Kidney (tissue), 14 donors: Measurements from ENCODE around the gene HDGF. TPM values are rescaled to one million over a fixed set of nuclear protein-coding genes. Genes with fewer than 3 reads are reported as not detected.

ENCODE experiments used
- DNase-seq, 5 donors: peaks; one replicate each; pipeline ENCODE4 v3.0.0-alpha.2; 2013 to 2020
- FAIRE-seq: peaks from 2 replicates; lab custom pipeline; 2012; peaks lifted over from hg19 to GRCh38; lab: Jason Lieb, UNC
- H3K27ac ChIP-seq, 2 donors: one replicate each; pipeline ENCODE4 v1.7.0; 2013; ENCODE audit warnings: low read depth in 2 of 2, low read length in 2 of 2, inconsistent platforms in 1 of 2
- H3K27me3 ChIP-seq: one replicate; pipeline ENCODE4 v1.7.1; 2013; ENCODE audit warnings: low read length, inconsistent platforms; ENCODE audit not compliant: control insufficient read depth, insufficient read depth
- H3K36me3 ChIP-seq, 3 donors: one replicate each; pipeline versions ENCODE4 v1.7.0 to v1.7.1; 2013; ENCODE audit warnings: low read length in 3 of 3, control low read depth in 1 of 3, inconsistent platforms in 1 of 3; ENCODE audit not compliant: insufficient read depth in 3 of 3, control insufficient read depth in 2 of 3
- H3K4me1 ChIP-seq, 3 donors: one replicate each; pipeline versions ENCODE4 v1.7.0 to v1.7.1; 2013; ENCODE audit warnings: low read length in 3 of 3, inconsistent platforms in 1 of 3, low read depth in 1 of 3; ENCODE audit not compliant: control insufficient read depth in 2 of 3, insufficient read depth in 2 of 3
- H3K4me3 ChIP-seq, 3 donors: one replicate each; pipeline versions ENCODE4 v1.7.0 to v1.8.1; 2013; ENCODE audit warnings: low read length in 3 of 3, control low read depth in 1 of 3, inconsistent platforms in 1 of 3
- H3K9ac ChIP-seq, 3 donors: one replicate each; pipeline versions ENCODE4 v1.7.0 to v1.7.1; 2013; ENCODE audit warnings: low read length in 3 of 3, control low read depth in 1 of 3, inconsistent platforms in 1 of 3
- H3K9me3 ChIP-seq, 3 donors: one replicate each; pipeline versions ENCODE4 v1.7.0 to v1.7.1; 2013; ENCODE audit warnings: low read length in 3 of 3, control low read depth in 1 of 3, inconsistent platforms in 1 of 3; ENCODE audit not compliant: control insufficient read depth in 2 of 3, insufficient read depth in 1 of 3
- CTCF ChIP-seq: IDR thresholded peaks from 3 replicates; pipeline ENCODE4 v1.5.1; 2012; ENCODE audit warnings: mild to moderate bottlenecking, moderate library complexity, borderline replicate concordance; ENCODE audit not compliant: insufficient read depth; ENCODE audit errors: extremely low read depth
- intact Hi-C: fragments of 100-400 bp; cut with DNase I; formaldehyde crosslinking; loops from one replicate; pipeline ENCODE4 v1.11.1; 2022
- polyA plus RNA-seq: library from polyadenylated mRNA; stranded (reverse); fragments of 350-450 nt; fragmentation: Illumina TruSeq; extraction: RNeasy Lipid Tissue Mini Kit (QIAGEN cat#74804); gene quantifications from one replicate; pipeline ENCODE4 v1.2.3, GENCODE V29; 2014; ENCODE audit warnings: low read depth, low replicate concordance; ENCODE audit not compliant: insufficient read depth
- total RNA-seq: library from RNA; stranded (reverse); fragmentation: NEBNext Ultra II Directional; extraction: Animal tissue kit (Norgen Biotek cat#: 25700); gene quantifications from one replicate; pipeline ENCODE4 v1.2.1, GENCODE V29; 2021
- donor health status: control.
- donor health status: control.
- donor health status: control.
- donor health status: control.
- donor health status: control.
- donor health status: DM: yes; HTN: yes; CAD: no.
- donor health status: Normal renal cell carcinoma (clear cell type).

Gene HDGF
- total and polyA plus RNA-seq, 2 donors from 2014 or later: 198 to 206 TPM

DNA sequence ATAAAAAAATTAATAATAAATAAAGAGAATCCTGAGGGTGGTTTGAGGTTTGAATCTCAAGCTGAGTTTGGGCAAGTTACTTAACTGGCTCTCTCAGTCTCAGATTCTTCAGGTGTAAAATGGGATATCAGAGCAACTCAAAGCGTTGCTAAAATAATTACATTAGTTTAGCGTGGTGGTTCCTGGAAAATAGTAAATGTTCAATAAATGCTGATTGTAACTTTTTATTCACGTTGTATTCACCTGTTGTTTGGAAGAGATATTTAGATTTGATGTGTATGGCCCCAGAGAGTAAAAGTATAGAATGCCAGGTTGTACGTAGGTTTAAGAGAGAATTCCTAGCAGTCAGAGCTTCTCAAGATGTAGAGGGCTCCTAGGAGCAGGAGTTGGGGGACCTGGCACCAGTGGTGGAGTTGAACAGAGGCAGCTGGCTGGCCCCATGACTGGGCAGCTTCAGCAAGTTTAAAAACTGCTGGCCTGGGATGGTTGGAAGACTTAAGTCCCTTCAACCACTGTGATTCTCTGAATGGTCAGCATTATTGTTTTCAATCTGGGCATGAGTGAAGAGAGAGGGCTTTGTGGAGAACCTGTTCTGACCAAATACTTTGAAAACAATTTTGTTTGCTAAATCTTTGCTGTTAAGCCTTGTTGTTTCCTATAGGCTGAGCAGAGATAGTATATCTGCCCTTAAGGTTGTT is 38.3 kb upstream of the HDGF start:
- no peak overlapping the region for H3K27ac ChIP-seq
- no peak for TF ChIP-seq CTCF
- no peaks in the 10 kb centered on the region for H3K27me3 ChIP-seq
- intact Hi-C loops: loop anchor here (10.0 kb wide), 1 partner anchor 65 kb away; the partner anchor contains the start of gene INSRR
- H3K4me3 ChIP-seq: no peak overlapping the region
- FAIRE-seq (no peak), DNase-seq (no peak)
- H3K36me3 ChIP-seq: peaks cover 8 to 54% (median 38%) of the 10 kb centered on the region in 3 donors
- no peaks in the 10 kb centered on the region for H3K4me1 ChIP-seq
- no peaks in the 10 kb centered on the region for H3K9me3 ChIP-seq
- H3K9ac ChIP-seq: no peak overlapping the region

- Histone ChIP-seq H3K36me3 (peaks cover 6 to 49% (median 32%) of the 10 kb centered on the region in 3 donors), H3K27ac (no peak overlapping the region), H3K9me3 (no peaks in the 10 kb centered on the region), H3K4me3 (no peak overlapping the region), H3K9ac (no peak overlapping the region), H3K27me3 (no peaks in the 10 kb centered on the region), H3K4me1 (no peaks in the 10 kb centered on the region)
- intact Hi-C loops: no loop called here
- FAIRE-seq (no peak), DNase-seq (no peak)
- TF ChIP-seq CTCF: no peak
Measured at GRCh38 chr1:156788136-156788535, 36.7 kb upstream of the HDGF start.

GRCh38 chr1:156786640-156787039 is 35.2 kb upstream of the HDGF start:
- Histone ChIP-seq H3K27ac (no peak overlapping the region), H3K36me3 (peaks cover 6 to 38% (median 27%) of the 10 kb centered on the region in 3 donors), H3K27me3 (no peaks in the 10 kb centered on the region), H3K4me3 (no peak overlapping the region), H3K9ac (no peak overlapping the region), H3K4me1 (no peaks in the 10 kb centered on the region), H3K9me3 (no peaks in the 10 kb centered on the region)
- intact Hi-C loops: no loop called here
- DNase-seq (no peak), FAIRE-seq (no peak)
- no peak for TF ChIP-seq CTCF
